RPMI8226 (cell line): Measurements from ENCODE around the gene CRYZ.

Experiments
- DNase-seq: peaks from one replicate; pipeline ENCODE4 v3.0.0-alpha.2; 2015

The CRYZ gene

DNA sequence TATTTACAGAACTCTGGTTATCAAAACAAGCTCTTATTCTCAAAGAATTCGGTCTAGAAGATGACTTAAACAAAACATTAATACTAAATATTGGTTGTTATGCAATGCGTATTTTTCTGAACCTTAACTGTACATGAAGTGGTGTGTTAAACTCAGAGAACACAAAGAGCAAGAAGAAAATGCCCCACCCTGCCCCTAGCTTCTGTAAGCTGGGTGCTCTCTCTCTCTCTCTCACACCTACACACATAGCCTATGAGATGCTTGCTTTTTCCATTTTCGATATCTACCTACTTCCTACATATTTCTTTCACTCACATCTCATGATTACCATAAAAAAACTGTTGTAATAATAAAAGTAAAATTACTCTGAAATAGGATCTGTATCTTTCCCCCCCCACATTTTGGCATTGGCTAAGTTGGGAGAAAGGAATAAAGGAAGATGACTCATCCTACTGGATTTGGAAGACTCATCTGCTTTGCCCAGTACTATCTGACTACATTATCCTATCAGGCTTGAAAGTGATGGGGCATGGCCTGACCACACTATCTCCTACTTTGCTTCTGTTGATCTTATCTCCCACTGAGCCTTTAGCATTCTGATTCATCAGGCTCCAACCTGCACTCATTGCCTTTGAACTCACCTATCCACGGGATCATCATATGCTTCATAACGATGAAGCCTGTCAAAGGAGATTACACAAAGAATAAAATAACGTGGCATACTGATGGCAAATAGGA is 2.9 kb downstream of the CRYZ start:
- no peak for DNase-seq

DNA sequence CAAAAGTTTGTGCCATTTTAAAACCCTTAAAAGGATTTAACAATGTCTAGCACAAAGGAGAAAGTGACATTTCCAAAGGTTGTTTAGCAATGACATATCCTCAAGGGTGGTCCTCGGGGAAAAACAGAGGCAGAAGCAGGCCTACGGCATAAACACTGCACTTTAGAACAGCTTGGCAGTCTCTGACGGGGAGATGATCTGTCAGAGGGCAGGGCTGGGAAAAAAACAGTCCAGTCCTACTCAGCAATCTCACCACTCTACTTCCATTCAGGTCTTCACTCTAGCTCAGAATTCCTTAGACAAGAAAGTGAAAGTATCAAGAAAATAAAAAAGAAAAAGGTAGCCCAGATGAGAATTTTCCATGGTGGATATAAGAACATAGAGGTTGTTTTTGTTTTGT is 4.1 kb downstream of the CRYZ start:
- DNase-seq: no peak

DNA sequence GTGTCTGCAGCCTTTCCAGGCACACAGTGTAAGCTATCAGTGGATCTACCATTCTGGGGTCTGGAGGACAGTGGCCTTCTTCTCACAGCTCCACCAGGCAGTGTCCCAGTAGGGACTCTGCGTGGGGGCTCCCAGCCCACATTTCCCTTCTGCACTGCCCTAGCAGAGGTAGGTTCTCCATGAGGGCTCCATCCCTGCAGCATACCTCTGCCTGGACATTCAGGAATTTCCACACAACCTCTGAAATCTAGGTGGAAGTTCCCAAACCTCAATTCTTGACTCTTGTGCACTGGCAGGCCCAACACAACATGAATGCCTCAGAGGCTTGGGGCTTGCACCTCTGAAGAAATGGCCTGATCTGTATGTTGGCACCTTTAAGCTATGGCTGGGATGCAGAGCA is 6.8 kb downstream of the CRYZ start:
- no peak for DNase-seq

DNA sequence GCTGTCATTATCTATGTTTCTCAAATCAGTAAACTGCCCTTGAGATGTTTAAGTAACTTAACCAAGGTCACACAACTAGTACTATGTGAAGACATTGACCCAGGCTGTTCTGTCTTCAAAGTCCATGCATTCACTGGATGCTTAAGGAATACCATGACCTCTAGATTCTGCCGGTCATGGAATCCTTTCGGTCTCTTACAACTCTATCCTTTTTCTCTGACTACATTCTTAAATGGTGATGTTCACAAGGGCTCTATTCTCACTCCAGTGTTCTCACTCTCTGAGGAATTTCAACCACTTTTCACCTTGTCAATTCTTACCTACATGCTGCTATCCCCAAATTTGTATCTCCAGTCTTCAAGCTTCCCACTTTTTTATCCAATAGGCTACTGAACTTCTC is 15.2 kb downstream of the CRYZ start:
- DNase-seq: no peak

DNA sequence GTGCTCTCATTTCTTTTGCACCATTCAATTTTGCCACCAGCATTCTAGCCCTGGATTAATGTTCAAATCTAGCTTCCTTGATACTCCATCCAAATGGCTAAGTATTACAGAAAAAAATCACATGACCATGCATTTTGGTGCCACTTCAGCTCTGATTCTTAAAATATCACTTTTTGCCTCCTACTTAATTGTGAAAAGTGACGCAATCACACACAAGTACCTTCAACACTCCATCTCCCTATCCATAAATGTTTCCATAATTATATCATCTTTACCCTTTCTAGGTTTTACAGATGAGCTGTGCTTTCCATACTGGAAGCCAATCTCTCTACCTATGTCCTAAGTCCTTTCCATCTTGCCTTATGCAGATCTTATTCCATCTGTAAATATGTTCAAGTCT is 16.0 kb downstream of the CRYZ start:
- no peak for DNase-seq

DNA sequence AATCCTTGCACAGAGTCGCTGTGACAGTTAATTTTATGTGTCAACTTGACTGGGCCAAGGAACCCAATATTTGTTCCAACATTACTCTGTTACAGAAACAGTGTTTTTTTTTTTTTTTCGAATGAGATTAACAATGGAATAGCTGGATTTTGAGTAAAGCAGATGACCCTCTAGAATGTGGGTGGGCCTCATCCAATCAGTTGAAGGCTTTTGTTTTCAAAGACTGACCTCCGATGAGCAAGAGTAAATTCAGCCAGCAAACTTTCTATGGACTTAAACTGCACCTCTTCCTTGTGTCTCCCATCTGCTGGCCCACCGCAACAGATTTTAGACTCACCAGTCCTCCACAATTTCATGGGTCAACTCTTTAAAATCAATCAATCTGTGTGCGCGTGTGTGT is 17.0 kb downstream of the CRYZ start:
- no peak for DNase-seq

DNA sequence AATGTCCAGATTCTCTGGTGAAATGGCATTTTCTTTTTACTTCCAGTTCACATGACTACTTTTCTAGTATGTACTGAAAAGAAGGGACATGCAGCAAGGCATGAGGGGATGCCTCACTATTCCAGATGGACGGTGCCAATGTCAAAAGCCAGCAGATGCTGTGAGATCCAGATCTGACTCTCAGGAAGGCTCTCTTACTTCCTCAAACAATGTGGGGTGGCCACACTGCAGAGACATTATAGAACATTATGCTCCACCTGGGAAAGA is 17.7 kb downstream of the CRYZ start:
- DNase-seq: no peak

DNA sequence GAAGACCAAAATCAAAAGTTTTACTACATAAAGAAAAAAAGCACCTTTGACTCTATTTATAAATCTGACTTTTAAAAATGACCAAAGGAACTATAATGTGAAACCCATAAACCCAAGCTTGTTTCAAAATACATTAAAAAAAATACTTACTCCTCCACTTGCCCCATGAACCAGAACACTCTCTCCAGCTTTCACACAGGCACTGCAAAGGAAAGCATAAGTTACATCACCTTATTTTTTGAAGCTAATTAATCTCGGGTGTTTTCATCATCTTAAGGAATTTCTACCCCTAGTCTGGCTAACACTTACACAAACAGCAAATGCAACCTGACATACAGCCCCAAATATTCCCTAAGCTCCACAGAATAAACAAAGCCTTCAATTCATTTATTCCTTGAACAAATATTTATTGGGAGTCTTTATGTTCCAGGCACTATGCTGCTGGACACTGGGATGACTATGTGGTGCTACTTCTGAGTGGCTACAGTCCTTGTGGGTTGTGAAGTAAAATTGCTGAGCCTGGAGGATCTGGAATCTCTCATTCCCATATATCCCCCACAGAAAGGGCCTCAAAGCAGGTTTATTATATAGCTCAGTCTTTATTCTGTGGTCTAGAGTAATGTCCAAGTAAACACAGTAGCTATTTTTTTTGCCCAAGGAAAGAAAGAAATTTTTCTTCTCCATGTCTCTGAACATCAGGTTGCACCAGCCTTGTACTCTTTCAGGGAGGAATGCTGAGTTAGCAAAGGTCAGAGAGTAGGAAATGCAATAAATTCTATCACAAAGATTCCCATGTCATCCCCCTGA is 18.2 kb downstream of the CRYZ start:
- no peak for DNase-seq

DNA sequence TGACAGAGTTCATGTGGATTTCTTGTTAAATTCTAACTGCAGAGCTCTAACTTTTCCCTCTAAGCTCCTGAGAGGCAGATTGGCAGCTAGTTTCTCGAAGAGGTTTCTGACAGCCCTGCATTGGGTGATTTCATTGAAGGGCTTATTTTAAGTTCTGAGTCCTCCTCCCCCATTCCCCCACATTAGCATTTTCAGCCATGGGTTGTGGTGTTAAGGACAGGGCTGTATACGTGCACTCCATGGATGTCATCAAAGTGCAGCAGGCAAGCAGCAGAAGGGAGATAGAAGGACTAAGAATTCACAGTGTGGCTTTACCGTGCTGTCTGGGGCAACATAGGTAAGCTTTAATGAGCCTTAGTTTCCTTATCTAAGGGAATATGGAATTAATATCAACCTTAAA is 19.0 kb downstream of the CRYZ start:
- DNase-seq: no peak

DNA sequence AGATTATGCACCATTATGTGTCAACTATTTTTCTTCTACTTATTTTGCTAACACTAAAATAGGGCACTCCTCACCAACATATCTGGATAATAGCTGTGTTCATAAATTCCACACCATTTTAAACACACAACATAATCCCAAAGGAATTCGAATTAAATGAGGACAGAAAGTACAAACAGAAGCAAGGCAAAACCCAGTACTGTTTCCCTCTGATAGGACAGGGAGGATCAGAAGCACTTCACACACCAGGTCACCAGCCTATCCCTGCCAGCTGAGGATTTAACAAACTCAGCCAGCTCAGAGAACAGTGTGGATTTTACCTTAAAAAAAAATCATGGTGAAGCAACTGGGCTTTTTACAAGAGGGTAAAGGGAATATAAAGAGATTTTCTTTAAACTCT is 20.0 kb downstream of the CRYZ start:
- DNase-seq: no peak

DNA sequence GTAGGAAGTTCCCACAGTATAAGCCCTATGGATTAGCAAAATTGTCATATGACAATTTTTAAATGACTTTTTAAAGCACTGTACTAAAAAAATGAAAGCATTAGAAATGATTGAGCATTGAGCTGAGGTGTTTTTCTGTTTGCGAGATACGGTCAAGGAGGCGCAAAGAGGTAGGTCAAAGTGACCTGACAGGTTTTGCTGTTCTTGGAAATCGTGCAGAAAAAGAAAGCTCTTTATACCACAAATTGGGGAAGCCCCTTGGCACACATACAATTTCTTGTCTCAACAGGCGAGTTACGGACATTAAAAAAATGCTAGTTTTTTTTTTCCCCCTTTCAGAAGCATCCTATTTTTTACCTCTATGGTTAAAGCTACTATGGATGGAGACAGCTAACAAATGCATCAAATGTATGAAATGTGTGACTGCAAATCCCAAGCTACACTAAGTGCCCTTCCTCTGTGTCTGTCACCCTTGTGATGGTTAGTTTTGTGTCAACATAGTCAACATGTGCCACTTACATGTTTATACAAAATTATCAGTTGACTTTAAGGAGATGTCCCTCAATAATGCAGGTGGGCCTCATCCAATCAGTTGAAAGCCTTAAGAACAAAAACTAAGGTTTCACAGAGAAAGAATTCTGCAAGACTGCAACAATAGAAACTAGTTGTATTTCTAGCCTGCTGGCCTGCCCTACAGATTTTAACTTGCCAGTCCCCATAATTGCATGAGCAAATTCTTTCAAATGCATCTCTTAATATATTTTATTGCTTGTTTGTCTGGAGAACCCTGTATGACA is 29.3 kb downstream of the CRYZ start:
- no peak for DNase-seq

DNA sequence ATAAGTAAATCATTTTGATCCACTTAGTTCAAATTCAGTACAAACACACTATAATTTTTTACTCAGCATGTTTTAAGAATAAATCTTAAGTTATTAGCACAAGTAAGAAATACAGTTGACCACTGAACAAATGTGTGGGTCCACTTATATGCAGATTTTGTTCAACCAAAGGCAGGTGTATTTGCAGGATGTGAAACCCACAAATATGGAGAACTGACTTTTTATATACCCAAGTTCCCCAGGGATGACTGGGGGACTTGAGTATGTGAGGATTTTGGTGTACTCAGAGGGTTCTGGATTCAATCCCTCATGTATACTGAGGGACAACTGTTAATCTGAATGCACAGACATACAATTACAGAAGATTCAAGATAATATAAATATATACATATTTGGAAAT is 33.5 kb downstream of the CRYZ start:
- no peak for DNase-seq

DNA sequence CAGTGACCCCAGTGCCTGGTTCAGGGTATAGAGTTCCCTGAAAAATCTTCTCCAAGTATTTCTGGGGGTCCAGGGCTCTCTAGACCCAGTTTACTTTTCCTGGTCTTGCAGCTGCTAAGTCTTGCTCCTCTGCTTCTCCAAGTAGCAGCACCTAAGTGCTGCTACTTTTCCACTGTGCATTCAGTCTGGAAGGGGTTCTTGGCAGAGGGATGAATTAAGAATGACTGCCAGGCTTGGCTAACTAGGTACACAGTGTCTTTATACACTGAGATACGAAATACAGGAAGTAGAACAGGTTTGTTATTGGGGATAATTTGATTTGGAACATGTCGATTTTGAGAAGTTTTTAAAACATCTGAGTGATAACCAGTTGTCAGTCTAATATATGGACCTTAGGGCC is 35.0 kb downstream of the CRYZ start:
- DNase-seq: no peak

DNA sequence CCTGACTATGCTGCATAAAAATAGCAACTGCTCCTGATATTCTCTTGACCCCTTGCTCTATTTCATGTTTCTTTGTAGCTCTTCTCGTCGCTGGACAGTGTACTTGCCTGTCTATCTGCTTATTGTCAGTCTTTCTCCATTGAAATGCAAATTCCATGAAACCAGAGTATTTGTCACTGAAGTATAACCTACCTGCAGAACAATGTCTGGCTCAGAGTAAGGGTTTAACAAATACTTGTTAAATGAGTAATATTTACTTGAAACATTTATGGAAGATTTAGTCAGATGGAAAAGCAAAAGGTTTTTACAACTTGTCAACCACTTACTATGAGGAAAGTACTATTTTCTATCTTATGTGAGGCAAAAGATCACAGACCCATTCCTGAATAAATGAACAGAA is 39.4 kb downstream of the CRYZ start:
- no peak for DNase-seq

DNA sequence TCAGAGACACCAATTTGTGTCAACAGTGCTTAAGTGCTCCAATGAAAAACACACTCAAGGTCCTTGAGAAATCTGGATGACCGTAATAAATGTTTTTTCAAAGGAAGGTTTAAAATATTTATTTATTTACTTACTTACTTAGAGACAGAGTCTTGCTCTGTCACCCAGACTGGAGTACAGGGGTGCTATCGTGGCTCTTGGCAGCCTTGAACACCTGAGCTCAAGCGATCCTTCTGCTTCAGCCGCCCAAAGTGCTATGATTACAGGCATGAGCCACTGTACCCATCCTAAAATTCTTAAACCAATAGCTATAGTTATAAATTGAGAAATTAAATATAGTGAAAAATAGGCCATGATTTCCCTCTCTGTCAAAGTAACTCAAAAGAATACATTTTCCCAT is 41.9 kb downstream of the CRYZ start:
- no peak for DNase-seq

DNA sequence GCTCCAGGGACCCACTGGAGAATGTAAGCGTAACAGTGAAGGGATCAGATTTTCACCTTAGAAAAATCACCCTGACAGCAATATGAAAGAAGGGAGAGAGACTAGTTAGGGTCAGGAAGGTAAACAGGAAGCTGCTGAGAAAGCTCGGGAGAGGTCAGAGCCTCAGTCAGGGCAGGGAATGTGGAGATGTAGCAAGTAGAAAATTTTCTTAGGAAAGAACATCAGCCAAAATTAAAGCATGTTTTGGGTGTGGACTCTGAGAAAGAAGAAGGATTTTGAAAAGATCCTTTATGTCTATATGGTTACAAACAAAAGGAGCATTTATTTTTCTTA is 42.5 kb downstream of the CRYZ start:
- DNase-seq: no peak

DNA sequence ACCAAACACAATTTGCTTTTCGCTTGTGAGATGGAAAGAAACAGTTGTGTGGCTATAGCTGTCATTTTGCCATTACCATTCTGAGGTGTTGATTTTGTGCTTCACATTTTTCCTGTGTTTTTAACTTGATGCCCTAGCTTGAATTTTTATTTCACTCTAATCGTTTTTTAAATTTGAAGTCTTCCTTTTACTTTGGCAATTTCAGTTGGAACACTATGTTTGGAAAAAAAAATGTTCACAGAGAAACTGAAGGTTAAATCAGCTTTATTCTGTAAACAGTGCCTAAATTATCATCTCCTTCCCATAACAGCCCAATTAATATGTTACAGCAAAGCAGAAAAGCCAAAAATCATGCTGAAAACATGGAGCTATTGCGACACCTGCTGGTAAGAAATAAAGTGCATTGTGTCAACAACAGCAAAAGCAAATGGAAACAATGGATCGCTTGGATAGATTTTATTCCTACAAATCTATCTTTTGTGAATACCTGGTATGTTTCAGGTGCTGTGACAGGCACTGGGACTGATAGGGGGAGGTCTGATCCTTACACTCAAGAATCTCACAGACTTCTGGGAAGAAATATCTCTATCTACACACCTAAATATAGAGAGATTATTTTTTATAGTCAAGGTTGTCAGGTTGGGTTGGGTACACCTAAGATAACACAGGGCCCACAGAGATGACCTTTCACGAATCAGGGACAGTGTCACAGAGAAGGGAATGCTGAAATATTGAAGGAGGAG is 43.1 kb downstream of the CRYZ start:
- peak; percentile 55 for DNase-seq

DNA sequence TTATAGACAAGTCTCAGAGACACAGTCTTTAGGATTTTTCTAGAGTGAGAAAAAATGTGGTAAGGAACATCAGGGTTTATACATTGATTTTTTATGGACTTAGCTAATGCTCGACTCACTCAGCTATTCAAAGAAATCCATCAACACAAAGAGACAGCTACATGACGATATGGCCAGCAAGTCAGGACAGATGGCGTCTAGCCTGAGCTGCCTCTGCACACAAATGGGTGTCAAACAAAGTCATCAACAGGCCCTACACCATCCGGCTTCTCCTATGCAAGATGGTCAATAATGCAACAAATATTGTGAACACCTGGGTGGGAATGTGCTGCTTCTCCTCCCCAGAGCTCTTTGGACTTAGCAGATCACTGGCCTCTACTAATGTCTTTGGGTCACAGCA is 45.9 kb downstream of the CRYZ start:
- no peak for DNase-seq

DNA sequence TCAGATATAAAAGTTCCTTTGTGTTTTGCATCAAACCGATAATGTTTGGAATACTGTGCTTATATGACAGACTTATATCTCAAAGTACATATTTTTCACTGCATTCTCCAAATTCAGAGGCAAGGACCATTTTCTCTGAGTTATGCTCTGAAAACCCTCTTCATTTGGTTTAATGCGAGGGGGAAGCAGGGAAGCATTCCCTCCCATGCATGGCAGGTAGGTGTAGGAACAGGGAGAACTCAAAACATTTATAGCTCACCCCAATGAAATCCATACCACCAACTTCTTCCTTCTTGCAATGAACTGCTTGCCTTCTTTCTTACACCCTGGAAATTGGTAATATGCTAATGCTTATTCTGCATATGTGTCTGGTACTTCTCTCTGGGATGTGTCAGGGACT is 48.5 kb downstream of the CRYZ start:
- DNase-seq: no peak

DNA sequence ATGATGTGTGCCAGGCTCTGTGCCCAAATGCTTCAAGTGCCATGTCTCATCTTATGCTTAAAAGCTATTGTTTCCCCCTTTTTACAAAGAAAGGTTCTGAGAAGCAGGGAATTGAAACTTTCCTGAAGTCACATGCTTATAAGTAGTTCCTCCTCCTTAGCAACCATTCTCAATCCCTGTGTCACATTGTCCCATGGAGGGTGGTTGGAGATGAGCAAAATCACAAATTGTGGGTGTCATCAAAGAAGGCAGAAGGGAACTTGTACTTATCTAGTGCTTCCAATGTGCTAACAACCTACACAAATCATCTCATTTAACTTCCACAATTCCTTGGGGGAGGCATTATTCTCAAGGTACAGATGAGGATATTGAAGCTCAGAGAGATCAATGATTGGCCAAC is 49.2 kb downstream of the CRYZ start:
- DNase-seq: no peak

DNA sequence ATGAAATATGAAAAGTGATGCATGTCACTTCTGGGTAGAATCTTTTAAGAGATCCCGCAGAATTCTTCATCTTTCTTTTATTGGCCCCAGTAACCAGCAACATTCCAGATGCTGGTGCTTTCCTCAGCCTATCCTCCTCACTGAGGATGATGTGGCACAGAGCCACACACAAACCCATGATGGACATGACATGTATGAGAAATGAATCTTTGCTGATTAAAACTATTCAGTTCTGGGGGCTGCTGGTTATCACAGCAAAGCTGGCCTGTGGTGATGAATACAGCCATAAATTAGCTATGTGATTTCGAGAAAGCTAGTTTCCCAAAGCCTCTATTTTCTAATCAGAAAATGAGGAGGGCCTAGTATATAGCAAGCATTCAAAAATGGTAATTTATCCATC is 51.0 kb downstream of the CRYZ start:
- no peak for DNase-seq

DNA sequence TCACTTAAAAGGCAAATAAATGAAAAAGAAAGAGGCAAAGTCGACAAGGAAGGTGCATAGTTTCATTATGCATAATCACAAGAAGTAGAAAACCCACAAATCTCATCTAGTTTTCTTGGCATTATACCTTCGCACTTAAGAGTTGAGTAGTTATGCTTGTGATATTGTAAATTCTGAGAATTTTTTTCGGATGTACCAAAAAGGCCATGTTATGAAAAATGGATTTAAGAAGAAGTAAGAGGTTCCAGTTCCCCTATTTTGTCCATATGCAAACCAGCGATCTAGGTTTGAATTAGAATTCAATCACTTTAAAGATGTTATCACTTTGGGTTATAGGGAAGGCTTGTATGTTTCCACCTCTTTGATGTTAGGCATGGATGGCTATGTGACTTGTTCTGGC is 51.4 kb downstream of the CRYZ start:
- no peak for DNase-seq

DNA sequence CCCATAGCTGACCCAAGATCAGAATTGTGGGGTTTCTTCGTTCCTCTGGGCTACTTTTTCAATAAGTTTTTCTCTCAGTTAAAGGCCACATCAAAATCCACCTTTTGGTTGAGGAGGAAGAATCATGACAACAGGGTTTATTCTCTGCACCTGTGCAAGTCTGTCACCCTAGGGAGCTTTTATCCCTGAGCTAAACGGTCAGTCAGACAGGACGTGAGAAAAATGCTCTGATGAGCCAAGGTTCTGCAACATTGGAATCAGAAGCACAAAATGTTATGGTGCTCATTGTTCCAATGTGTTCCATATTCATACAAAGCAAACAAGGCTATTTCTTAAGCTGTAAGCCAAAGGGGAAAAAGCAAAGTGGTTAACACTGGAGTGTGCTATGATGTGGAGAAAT is 51.8 kb downstream of the CRYZ start:
- no peak for DNase-seq

DNA sequence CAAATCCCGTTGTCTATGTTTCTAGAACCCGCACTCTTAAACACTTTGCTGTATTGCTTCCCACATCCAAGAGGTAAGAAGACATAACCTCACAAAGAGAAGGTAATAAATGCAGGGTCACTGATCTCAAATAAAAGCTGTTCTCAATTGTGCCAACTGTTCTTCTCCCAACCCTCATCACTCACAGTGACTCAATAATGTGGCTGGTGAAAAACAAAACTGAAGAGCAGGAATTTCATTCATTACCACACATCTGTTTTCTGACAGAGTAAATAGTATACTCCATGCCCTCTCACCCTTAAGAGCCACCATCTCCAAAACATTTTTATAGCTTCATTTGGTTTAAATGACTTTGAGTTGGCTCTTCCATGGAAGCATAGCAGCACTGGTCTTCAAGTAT is 53.0 kb downstream of the CRYZ start:
- no peak for DNase-seq
